ENCODE results near the gene AACS. TPM values are rescaled to one million over a fixed set of nuclear protein-coding genes. Genes with fewer than 3 reads are reported as not detected.

Gene AACS
- total and polyA plus RNA-seq, 2 of the 8 experiments (the other 6 are each of a cell fraction or from before 2014, with no cell fraction given): 51.9 to 52.4 TPM

DNA sequence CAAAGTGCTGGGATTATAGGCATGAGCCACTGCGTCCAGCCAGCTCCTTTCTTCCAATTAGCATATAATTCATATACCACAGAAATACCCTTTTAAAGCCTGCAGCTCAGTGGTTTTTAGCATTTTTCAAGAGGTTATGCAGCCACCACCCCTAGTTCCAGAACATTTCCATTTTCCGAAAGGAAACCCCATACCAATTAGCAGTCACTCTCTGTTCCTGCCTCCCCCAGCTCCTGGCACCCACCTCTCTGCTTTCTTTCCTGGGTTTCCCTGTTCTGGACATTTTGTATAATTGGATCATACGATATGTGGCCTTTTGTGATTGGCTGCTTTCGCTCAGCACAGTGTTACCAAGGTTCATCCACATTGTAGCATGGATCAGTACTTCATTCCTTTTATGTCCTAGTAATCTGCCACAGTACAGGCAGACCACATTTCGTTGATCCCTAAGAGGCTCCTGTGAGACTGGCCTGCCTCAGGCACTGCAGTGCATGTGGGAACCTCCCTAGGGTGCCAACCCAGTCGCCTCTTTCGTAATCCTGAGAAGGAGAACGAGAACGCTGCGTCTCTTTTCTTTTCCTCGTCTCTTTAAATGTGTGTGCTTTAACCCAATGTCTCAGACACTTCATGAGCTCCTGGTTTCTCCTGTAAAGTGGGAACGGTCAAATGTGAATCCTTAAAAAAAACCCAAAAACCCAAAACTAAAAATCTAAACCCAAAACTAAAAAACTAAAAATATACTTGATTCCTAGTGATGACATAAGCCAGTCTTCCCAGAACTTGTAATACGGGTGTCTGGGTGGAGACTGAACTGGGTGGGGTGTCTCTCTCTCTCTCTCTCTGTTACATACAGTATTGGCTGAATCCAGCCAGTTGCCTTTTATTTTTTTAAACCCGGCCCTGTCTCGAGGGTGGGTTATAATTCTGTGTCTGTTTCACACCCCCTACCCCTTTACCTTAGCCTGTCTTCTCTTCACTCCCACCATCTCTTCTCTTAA is 14.7 kb downstream of the AACS start:
- no peak overlapping the region for H2BK120ac ChIP-seq (replicated peaks; ENCODE audit: low read depth, low read length)
- 90% methylated on average over 15 of the region's 15 CpGs; no CpG with 5 or more reads in 1 of the 2 experiments for WGBS, 2 experiments (ENCODE audit: extremely low coverage in 1 of 2, insufficient coverage in 1 of 2, insufficient read length in 1 of 2, insufficient replicate concordance in 2 of 2, low coverage in 1 of 2, low lambda C conversion rate in 2 of 2, missing lambda C conversion rate in 1 of 2)
- no peak overlapping the region for H3K27ac ChIP-seq (ENCODE audit: low read depth, low read length)
- no peaks in the 10 kb centered on the region for H3K4me1 ChIP-seq (replicated peaks in 1 of 4; ENCODE audit: control insufficient read depth in 3 of 4, insufficient read depth in 4 of 4, low read length in 3 of 4)
- no peak overlapping the region for H3K23ac ChIP-seq (ENCODE audit: insufficient read length)
- peaks cover 3% of the 10 kb centered on the region; the same call in 1 of the 2 replicates for H3K79me1 ChIP-seq (ENCODE audit: low read depth, low read length)
- H4K5ac ChIP-seq (ENCODE audit: insufficient read length, low read depth, low read length): no peak overlapping the region
- no peak overlapping the region for H3K4me3 ChIP-seq (ENCODE audit: extremely low read depth in 1 of 4, insufficient read depth in 2 of 4, low read depth in 3 of 4, low read length in 4 of 4)
- H3K27me3 ChIP-seq (replicated peaks in 1 of 4; ENCODE audit: control insufficient read depth in 3 of 4, extremely low read depth in 1 of 4, insufficient read depth in 3 of 4, low read length in 3 of 4): no peaks in the 10 kb centered on the region
- peaks cover 11 to 39% (median 27%) of the 10 kb centered on the region in 4 experiments for H3K36me3 ChIP-seq (ENCODE audit: control insufficient read depth in 2 of 4, insufficient read depth in 4 of 4, low read length in 3 of 4)
- H2AK5ac ChIP-seq (ENCODE audit: low read depth, low read length): no peak overlapping the region
- no peak overlapping the region for H2BK12ac ChIP-seq (ENCODE audit: low read depth, low read length)
- TF ChIP-seq CHD1 (IDR thresholded peaks at IDR 0.05; ENCODE audit: low read depth, low read length): no peak
- TF ChIP-seq FOSL1 (IDR thresholded peaks at IDR 0.05; ENCODE audit: insufficient read depth, low read depth, low read length): no peak
- no peak for TF ChIP-seq YY1 (IDR thresholded peaks at IDR 0.05; ENCODE audit: low read depth, low read length)
- TF ChIP-seq BACH1 (IDR thresholded peaks at IDR 0.05; ENCODE audit: low read length): no peak
- TF ChIP-seq NANOG (IDR thresholded peaks at IDR 0.05; ENCODE audit: insufficient read depth, low read depth, low read length, poor library complexity, severe bottlenecking): no peak
- TF ChIP-seq POU5F1 (IDR thresholded peaks at IDR 0.05; ENCODE audit: low read depth, low read length): no peak
- no peak for TF ChIP-seq ATF2 (IDR thresholded peaks at IDR 0.05; ENCODE audit: low read length)
- H2BK20ac ChIP-seq (ENCODE audit: low read length): no peak overlapping the region
- H2AFZ ChIP-seq (ENCODE audit: low read length): no peak overlapping the region
- no peaks in the 10 kb centered on the region for H3K79me2 ChIP-seq (ENCODE audit: control insufficient read depth in 1 of 2, insufficient read depth in 2 of 2, low read length in 2 of 2)
- H3K14ac ChIP-seq (ENCODE audit: insufficient read length): no peak overlapping the region
- CTCF ChIA-PET (ENCODE audit: partially characterized antibody): interaction anchor here (3.1 kb wide), 1 partner anchor 10 kb away, joined by 12 read pairs; no protein-coding TSS in a partner anchor
- DNase-seq (ENCODE audit: low read depth in 1 of 2, low spot score in 2 of 2): no peak
- no peak overlapping the region for H2BK5ac ChIP-seq (ENCODE audit: low read depth, low read length)
- no peak overlapping the region for H3K4me2 ChIP-seq (ENCODE audit: insufficient read depth in 1 of 2, low read depth in 2 of 2, low read length in 2 of 2)
- POLR2A ChIA-PET (ENCODE audit: partially characterized antibody): interaction anchor here (1.2 kb wide), 1 partner anchor 29 kb away, joined by 3 read pairs; no protein-coding TSS in a partner anchor
- no peak overlapping the region for H4K8ac ChIP-seq (ENCODE audit: extremely low read depth, insufficient read depth, low read length)
- no peak for FAIRE-seq
- H4K91ac ChIP-seq (replicated peaks; ENCODE audit: insufficient read length, low read length): no peak overlapping the region
- no peak overlapping the region for H3K18ac ChIP-seq (ENCODE audit: extremely low read depth, low read length)
- no peak overlapping the region for H2BK15ac ChIP-seq (ENCODE audit: low read length)
- H3K56ac ChIP-seq (replicated peaks; ENCODE audit: insufficient read length, low read depth, low read length): no peak overlapping the region
- H3K9ac ChIP-seq (replicated peaks in 1 of 4; ENCODE audit: extremely low read depth in 1 of 4, low read depth in 3 of 4, low read length in 3 of 4): no peak overlapping the region
- peaks cover 0 to 10% of the 10 kb centered on the region in 2 experiments for H4K20me1 ChIP-seq (replicated peaks in 1 of 2; ENCODE audit: control insufficient read depth in 1 of 2, insufficient read depth in 2 of 2, low read length in 2 of 2)
- no peaks in the 10 kb centered on the region for H3K9me3 ChIP-seq (ENCODE audit: insufficient read depth in 2 of 2, low read depth in 1 of 2, low read length in 1 of 2)
- no peak overlapping the region for H3K4ac ChIP-seq (replicated peaks; ENCODE audit: insufficient read length, low read depth, low read length)
- H3K23me2 ChIP-seq (ENCODE audit: low read depth, low read length): no peaks in the 10 kb centered on the region; the same call in 1 of the 2 replicates

Measured in H1 (cell line).